ENCODE data around the gene ADAM12. TPM values are rescaled to one million over a fixed set of nuclear protein-coding genes. Genes with fewer than 3 reads are reported as not detected.

The ADAM12 gene
- total RNA-seq, 2 experiments from 2014 or later = 1.3 TPM

DNA sequence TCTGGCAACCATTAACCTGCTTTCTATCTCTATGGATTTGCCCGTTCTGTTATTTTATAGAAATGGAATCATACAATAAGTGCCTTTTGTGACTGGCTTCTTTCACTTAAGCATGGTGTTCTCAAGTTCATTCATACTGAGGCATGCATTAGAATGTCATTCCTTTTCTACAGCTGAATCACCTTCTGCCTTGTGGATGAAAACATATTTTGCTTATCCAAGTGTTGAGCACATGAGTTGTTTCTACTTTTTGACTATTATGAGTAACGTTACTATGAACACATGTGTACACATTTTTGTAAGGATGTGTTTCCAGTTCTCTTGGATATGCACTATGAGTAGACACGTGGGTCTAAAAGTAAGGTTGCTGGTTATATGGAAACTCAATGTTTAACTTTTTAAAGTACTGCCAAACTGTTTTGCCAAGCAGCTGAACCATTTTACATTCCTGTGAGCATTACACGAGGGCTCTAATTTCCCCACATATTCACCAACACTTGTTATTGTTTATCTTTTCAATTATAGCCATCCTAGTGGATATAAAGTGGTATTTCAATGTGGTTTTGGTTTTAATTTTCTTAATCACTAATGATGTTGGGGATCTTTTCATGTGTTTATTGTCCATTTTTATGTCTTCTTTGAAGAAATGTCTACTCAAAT is 250.6 kb downstream of the ADAM12 start:
- TF ChIP-seq, protein P1, sequence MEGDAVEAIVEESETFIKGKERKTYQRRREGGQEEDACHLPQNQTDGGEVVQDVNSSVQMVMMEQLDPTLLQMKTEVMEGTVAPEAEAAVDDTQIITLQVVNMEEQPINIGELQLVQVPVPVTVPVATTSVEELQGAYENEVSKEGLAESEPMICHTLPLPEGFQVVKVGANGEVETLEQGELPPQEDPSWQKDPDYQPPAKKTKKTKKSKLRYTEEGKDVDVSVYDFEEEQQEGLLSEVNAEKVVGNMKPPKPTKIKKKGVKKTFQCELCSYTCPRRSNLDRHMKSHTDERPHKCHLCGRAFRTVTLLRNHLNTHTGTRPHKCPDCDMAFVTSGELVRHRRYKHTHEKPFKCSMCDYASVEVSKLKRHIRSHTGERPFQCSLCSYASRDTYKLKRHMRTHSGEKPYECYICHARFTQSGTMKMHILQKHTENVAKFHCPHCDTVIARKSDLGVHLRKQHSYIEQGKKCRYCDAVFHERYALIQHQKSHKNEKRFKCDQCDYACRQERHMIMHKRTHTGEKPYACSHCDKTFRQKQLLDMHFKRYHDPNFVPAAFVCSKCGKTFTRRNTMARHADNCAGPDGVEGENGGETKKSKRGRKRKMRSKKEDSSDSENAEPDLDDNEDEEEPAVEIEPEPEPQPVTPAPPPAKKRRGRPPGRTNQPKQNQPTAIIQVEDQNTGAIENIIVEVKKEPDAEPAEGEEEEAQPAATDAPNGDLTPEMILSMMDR (IDR thresholded peaks at IDR 0.05) = no peak
- ATAC-seq (no peak), DNase-seq (no peak)
- H3K4me1 Mint-ChIP-seq (ENCODE audit: low read depth) = peaks cover 3% of the 10 kb centered on the region
- POLR2A ChIA-PET = no interaction called here
- no peaks in the 10 kb centered on the region for H3K9me3 Mint-ChIP-seq
- intact Hi-C loops (cut with micrococcal nuclease) = no loop called here
- H3K27ac Mint-ChIP-seq = no peak overlapping the region
- H3K36me3 Mint-ChIP-seq (ENCODE audit: low read depth) = no peaks in the 10 kb centered on the region
- CTCF ChIA-PET = no interaction called here
- peaks cover 3% of the 10 kb centered on the region for H3K27me3 Mint-ChIP-seq
- no peak overlapping the region for H3K4me3 Mint-ChIP-seq

DNA sequence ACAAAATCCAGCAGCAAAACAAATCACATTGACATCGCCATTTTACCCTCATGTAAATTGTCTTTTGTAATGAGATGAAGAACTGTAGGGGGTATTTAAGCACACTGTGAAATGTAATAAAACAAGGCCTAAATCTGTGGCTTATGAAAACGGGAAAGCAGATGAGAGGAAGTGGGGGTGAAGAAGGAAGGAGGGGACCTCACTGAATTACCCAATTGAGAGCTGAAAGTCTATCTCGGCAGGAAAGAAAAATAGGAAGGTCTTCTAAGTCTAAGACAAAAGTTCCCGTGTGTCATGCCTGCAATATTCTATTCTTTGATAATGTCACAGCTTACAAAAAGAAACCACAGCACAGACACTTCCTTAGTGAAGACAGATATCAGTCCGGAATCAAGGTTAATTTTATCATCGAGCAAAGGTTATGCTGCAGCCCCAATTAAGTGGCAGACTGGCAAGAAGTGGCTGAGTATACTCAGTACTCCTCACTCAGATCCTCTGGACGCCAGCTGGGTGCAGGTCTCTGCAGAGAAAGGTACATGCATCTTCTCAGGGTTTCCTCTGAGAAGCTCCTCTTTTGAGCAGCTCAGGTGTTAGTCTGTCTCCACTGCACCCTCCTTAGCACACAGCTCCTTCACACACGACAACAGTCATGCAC is 252.2 kb downstream of the ADAM12 start:
- Mint-ChIP-seq H3K27me3 (peaks cover 3% of the 10 kb centered on the region), H3K4me1 (ENCODE audit: low read depth) (peaks cover 3% of the 10 kb centered on the region), H3K36me3 (ENCODE audit: low read depth) (no peaks in the 10 kb centered on the region), H3K4me3 (no peak overlapping the region), H3K27ac (no peak overlapping the region), H3K9me3 (no peaks in the 10 kb centered on the region)
- DNase-seq (no peak), ATAC-seq (no peak)
- ChIA-PET POLR2A (no interaction called here), CTCF (no interaction called here)
- intact Hi-C loops (cut with micrococcal nuclease) = no loop called here
- TF ChIP-seq, protein P1 (IDR thresholded peaks at IDR 0.05) = no peak

DNA sequence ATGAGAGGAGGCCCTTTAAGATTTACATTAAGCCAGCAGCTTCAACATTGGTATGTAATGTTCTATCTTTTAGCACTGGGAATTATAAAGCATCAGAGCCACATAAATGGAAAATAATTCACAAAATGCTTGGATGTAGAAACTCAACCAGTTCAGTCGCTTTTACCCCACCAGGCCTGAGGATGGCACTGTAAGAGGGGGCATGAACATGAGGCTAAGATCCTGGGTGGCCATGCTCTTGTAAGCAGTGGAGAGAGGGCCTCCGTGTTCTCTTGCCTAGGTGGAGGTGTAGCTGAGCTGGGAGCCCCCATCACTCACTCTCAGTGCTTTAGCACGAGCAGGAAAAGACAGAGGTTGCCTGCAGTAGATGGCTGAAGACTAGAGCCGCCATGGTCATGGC is 253.1 kb downstream of the ADAM12 start:
- POLR2A ChIA-PET = no interaction called here
- Mint-ChIP-seq H3K9me3 (no peaks in the 10 kb centered on the region), H3K4me1 (ENCODE audit: low read depth) (peaks cover 3% of the 10 kb centered on the region), H3K27me3 (peaks cover 3% of the 10 kb centered on the region), H3K4me3 (no peak overlapping the region), H3K27ac (no peak overlapping the region), H3K36me3 (ENCODE audit: low read depth) (no peaks in the 10 kb centered on the region)
- TF ChIP-seq, protein P1 (IDR thresholded peaks at IDR 0.05) = no peak
- DNase-seq (no peak), ATAC-seq (no peak)
- intact Hi-C loops (cut with micrococcal nuclease) = no loop called here
- CTCF ChIA-PET = no interaction called here

DNA sequence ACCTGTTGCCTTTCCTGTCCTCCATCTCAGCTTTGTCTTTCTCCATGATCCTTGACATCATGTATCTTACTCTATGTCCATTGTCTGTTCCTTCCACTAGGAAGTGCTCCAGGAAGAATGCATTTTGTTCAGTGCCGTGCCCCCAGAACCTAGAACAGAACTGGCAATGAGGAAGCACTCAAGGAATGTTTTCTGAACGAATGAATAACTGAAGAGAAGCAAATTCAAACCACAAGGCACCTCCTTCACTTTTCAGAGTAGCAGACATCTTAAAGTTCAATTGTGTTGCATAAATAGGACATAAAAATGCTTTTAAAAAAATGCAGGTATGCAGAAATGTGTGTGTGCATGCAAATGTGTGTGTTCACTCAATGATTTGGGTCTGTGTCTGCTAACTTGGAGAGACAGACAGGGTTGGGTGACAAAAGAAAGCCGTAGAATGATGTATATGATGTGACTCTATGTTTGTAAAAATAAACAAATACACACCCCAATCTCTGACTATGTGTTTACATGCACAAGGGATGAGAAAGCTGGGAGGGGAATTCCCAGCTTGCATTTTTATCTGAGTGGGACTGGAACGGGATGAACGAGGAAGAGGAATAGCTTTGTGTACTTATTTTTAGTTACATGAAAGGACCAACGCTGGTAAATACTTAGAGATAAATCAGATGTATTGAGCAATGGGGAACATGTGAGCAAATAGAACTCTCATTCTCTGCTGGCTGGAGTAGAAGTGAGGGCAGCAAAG is 254.2 kb downstream of the ADAM12 start:
- H3K9me3 Mint-ChIP-seq = no peaks in the 10 kb centered on the region
- POLR2A ChIA-PET = no interaction called here
- no peak for ATAC-seq

More for the DNA sequence above, 254.2 kb downstream of the ADAM12 start:
- CTCF ChIA-PET = no interaction called here
- DNase-seq = no peak
- peaks cover 3% of the 10 kb centered on the region for H3K27me3 Mint-ChIP-seq
- no peak overlapping the region for H3K27ac Mint-ChIP-seq
- intact Hi-C loops (cut with micrococcal nuclease) = no loop called here
- TF ChIP-seq, protein P1 (IDR thresholded peaks at IDR 0.05) = no peak
- H3K4me1 Mint-ChIP-seq (ENCODE audit: low read depth) = peaks cover 3% of the 10 kb centered on the region
- H3K4me3 Mint-ChIP-seq = no peak overlapping the region
- no peaks in the 10 kb centered on the region for H3K36me3 Mint-ChIP-seq (ENCODE audit: low read depth)

Measured in activated CD8-positive, alpha-beta T cell treated with anti-CD3 and anti-CD28 coated beads for 36 hours (primary cell).